Measurements from ENCODE around the gene COLEC12.

DNA sequence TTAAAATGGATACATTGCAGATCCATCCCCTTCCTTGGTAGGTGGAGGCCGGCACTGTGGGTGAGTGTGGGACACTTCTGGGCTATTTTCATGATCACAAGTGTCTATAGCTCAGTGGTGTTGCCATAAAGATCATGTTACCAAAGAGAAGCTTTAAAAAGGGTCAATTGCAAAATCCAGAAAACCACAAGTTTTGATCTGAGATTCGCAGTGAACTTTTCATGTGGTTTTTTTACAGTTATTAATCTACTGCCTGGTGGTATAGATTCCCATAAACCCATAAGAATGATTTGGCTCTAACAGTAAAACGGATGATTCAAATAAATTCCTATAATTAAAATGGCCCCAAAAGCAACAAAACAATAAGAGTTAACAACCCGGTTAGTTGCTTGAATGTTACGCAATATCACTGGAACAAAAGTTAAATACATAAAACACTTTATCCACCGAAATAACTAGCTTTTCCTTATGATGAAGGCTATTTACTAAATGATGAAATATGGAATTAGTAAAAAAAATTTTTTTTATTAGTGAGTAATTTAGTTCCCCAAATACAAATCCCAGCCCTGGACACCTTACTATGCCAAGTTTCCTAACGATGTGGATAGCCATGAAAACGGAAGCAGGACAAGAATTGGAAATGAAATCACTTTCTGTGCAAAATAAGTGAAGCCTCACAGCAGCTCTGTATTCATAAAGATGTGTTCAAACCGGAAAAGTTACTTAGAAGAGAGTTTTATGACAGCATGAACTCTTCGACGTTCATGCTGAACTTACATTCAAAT lies 137.0 kb downstream of the COLEC12 start:
- no peak for TF ChIP-seq CTCF (IDR thresholded peaks at IDR 0.05)
- no peak for TF ChIP-seq POLR2A (IDR thresholded peaks at IDR 0.05)

Data from testis (tissue), 2 donors.